Measurements from ENCODE around the gene SNX4. TPM values are rescaled to one million over a fixed set of nuclear protein-coding genes. Genes with fewer than 3 reads are reported as not detected.

Gene SNX4
- total and polyA plus RNA-seq, 4 donors: 25.9 to 54.6 (median 35.2) TPM

GRCh38 chr3:125496701-125497100, 23.3 kb downstream of the SNX4 start:
- Histone ChIP-seq H3K9ac (ENCODE audit: low read depth in 1 of 2, low read length in 2 of 2) (no peak overlapping the region), H3K4me1 (ENCODE audit: control insufficient read depth in 4 of 4, insufficient read depth in 4 of 4, low read length in 3 of 4) (no peaks in the 10 kb centered on the region), H3K4me3 (ENCODE audit: low read depth in 1 of 3, low read length in 3 of 3) (no peak overlapping the region), H3K27ac (ENCODE audit: low read depth in 1 of 2, low read length in 2 of 2) (no peak overlapping the region), H3K9me3 (ENCODE audit: control insufficient read depth in 4 of 4, low read length in 3 of 4) (no peaks in the 10 kb centered on the region), H3K27me3 (ENCODE audit: control insufficient read depth in 4 of 4, insufficient read depth in 4 of 4, low read length in 3 of 4) (no peaks in the 10 kb centered on the region), H3K36me3 (ENCODE audit: control insufficient read depth in 4 of 4, insufficient read depth in 3 of 4, low read depth in 1 of 4, low read length in 3 of 4) (peaks cover 10 to 37% (median 29%) of the 10 kb centered on the region in 4 donors)
- no peak for TF ChIP-seq YY1 (IDR thresholded peaks at IDR 0.05)
- no peak for TF ChIP-seq SP1 (IDR thresholded peaks at IDR 0.05)
- no peak for TF ChIP-seq REST (IDR thresholded peaks at IDR 0.05)
- TF ChIP-seq HNF4A (conservative IDR thresholded peaks at IDR 0.05): no peak
- no peak for TF ChIP-seq CTCF (IDR thresholded peaks at IDR 0.05; ENCODE audit: low read depth, low read length, missing input control)
- no peak for TF ChIP-seq RXRA (IDR thresholded peaks at IDR 0.05)
- no peak for TF ChIP-seq FOXA2 (IDR thresholded peaks at IDR 0.05)
- TF ChIP-seq JUND (IDR thresholded peaks at IDR 0.05): no peak
- no peak for TF ChIP-seq HNF4G (IDR thresholded peaks at IDR 0.05)
- TF ChIP-seq GABPA (IDR thresholded peaks at IDR 0.05 in 1 of 2, conservative IDR thresholded peaks at IDR 0.05 in 1 of 2): no peak
- TF ChIP-seq, protein P1, sequence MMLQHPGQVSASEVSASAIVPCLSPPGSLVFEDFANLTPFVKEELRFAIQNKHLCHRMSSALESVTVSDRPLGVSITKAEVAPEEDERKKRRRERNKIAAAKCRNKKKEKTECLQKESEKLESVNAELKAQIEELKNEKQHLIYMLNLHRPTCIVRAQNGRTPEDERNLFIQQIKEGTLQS (IDR thresholded peaks at IDR 0.05): no peak
- no peak for TF ChIP-seq MAX (IDR thresholded peaks at IDR 0.05)
- TF ChIP-seq NR2F2 (IDR thresholded peaks at IDR 0.05): no peak
- TF ChIP-seq TAF1 (conservative IDR thresholded peaks at IDR 0.05): no peak
- TF ChIP-seq EGR1 (IDR thresholded peaks at IDR 0.05; ENCODE audit: low read depth in 2 of 2): no peak
- TF ChIP-seq FOXA1 (IDR thresholded peaks at IDR 0.05): no peak
- no peak for DNase-seq (ENCODE audit: low spot score)
- 95% methylated on average over 2 of the region's 2 CpGs for WGBS

DNA sequence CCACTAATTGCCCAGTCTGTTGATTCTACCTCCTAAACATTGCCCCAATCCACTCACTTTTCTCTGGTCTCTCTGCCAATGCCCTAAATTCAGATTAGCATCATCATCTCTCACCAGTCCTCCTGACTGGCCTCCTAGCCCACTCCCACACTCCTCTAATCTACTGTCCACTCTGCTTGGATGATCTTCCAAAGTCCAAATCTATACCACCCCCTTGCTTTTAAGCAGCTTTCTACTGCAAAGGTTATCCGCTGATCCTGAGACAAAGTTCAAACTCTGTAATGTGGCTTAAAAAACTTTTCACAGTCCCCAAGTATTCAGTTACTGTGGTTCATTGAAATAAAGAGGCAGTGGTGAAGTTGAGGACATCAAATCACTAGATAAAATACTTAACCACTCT, 37.6 kb downstream of the SNX4 start:
- no peak overlapping the region for H3K9ac ChIP-seq (ENCODE audit: low read depth in 1 of 2, low read length in 2 of 2)
- peak overlapping the region in 1 of 2 donors; percentile 46 for H3K27ac ChIP-seq (ENCODE audit: low read depth in 1 of 2, low read length in 2 of 2)
- no peaks in the 10 kb centered on the region for H3K27me3 ChIP-seq (ENCODE audit: control insufficient read depth in 4 of 4, insufficient read depth in 4 of 4, low read length in 3 of 4)
- peaks cover 0 to 14% (median 9%) of the 10 kb centered on the region in 4 donors for H3K36me3 ChIP-seq (ENCODE audit: control insufficient read depth in 4 of 4, insufficient read depth in 3 of 4, low read depth in 1 of 4, low read length in 3 of 4)
- no peaks in the 10 kb centered on the region for H3K9me3 ChIP-seq (ENCODE audit: control insufficient read depth in 4 of 4, low read length in 3 of 4)
- 42% methylated on average over 1 of the region's 1 CpG for WGBS
- H3K4me1 ChIP-seq (ENCODE audit: control insufficient read depth in 4 of 4, insufficient read depth in 4 of 4, low read length in 3 of 4): peaks cover 0 to 6% (median 1%) of the 10 kb centered on the region in 4 donors
- H3K4me3 ChIP-seq (ENCODE audit: low read depth in 1 of 3, low read length in 3 of 3): no peak overlapping the region
- no peak for DNase-seq (ENCODE audit: low spot score)
- TF ChIP-seq TAF1 (conservative IDR thresholded peaks at IDR 0.05) (no peak), NR2F2 (IDR thresholded peaks at IDR 0.05) (peak; percentile 39), HNF4A (conservative IDR thresholded peaks at IDR 0.05) (peak; percentile 100), JUND (IDR thresholded peaks at IDR 0.05) (peak; percentile 77 to 84), EGR1 (IDR thresholded peaks at IDR 0.05; ENCODE audit: low read depth in 2 of 2) (peak; percentile 13 to 86), RXRA (IDR thresholded peaks at IDR 0.05) (peak; percentile 78 to 94), CTCF (IDR thresholded peaks at IDR 0.05; ENCODE audit: low read depth, low read length, missing input control) (no peak), FOXA2 (IDR thresholded peaks at IDR 0.05) (no peak), RAD21 (IDR thresholded peaks at IDR 0.05) (peak; percentile 39 to 61), ZBTB33 (IDR thresholded peaks at IDR 0.05) (peak; percentile 54)
- TF ChIP-seq, protein P1 (IDR thresholded peaks at IDR 0.05): peak; percentile 64
